ENCODE results near the gene DLL1. TPM values are rescaled to one million over a fixed set of nuclear protein-coding genes. Genes with fewer than 3 reads are reported as not detected.

DLL1 gene
- total RNA-seq, 1 donor: 0.86 TPM

DNA sequence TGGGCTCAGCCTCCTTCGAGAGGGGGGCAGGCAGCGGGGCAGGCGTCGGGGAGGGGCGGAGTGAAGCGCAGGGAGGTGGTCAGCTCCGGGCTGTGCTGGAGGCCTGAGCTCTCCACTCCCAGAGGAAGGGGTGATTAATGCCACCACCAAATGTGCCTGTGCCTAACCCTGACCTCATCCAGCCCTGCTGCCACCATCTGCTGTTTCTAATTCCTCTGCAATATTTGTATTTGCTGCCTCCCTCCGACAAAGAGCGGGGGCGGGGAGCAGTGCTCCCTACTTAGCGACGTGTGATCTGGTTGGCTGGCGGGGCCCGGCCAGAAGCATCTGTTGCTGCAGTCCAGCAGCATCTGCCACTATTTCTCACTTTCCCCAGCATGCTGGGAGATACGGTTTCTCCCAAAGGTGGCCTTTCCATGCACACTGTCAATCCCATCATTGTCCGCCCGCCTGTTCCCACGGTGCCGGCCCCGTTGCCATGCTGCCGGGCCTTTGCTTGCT, 47.0 kb downstream of the DLL1 start:
- H3K4me3 ChIP-seq (ENCODE audit: low read depth, low read length): no peak overlapping the region
- TF ChIP-seq, protein P1, sequence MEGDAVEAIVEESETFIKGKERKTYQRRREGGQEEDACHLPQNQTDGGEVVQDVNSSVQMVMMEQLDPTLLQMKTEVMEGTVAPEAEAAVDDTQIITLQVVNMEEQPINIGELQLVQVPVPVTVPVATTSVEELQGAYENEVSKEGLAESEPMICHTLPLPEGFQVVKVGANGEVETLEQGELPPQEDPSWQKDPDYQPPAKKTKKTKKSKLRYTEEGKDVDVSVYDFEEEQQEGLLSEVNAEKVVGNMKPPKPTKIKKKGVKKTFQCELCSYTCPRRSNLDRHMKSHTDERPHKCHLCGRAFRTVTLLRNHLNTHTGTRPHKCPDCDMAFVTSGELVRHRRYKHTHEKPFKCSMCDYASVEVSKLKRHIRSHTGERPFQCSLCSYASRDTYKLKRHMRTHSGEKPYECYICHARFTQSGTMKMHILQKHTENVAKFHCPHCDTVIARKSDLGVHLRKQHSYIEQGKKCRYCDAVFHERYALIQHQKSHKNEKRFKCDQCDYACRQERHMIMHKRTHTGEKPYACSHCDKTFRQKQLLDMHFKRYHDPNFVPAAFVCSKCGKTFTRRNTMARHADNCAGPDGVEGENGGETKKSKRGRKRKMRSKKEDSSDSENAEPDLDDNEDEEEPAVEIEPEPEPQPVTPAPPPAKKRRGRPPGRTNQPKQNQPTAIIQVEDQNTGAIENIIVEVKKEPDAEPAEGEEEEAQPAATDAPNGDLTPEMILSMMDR (IDR thresholded peaks at IDR 0.05; ENCODE audit: insufficient read depth, low read depth, low read length): no peak
- peak; percentile 16 for DNase-seq (ENCODE audit: low read depth)

DNA sequence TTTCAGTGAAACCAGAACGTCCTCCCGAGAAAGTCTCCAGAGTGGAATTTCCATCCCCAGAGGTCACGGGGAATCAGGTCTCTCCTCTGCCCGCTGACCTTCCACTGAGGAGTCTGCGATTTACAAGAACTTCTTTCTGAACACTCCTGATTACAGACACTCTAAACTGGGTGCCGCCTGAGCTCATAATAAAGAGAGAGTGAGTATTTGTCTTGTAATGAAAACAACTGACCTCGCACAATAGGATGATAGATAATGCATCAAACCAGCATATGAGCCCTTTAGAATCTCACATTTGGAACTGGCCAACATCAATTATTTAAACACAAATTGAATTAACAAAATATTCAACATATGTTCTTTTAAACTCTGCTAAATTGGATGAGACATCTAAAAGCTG, 47.5 kb downstream of the DLL1 start:
- no peak for DNase-seq (ENCODE audit: low read depth)
- H3K4me3 ChIP-seq (ENCODE audit: low read depth, low read length): no peak overlapping the region
- TF ChIP-seq, protein P1 (IDR thresholded peaks at IDR 0.05; ENCODE audit: insufficient read depth, low read depth, low read length): no peak

DNA sequence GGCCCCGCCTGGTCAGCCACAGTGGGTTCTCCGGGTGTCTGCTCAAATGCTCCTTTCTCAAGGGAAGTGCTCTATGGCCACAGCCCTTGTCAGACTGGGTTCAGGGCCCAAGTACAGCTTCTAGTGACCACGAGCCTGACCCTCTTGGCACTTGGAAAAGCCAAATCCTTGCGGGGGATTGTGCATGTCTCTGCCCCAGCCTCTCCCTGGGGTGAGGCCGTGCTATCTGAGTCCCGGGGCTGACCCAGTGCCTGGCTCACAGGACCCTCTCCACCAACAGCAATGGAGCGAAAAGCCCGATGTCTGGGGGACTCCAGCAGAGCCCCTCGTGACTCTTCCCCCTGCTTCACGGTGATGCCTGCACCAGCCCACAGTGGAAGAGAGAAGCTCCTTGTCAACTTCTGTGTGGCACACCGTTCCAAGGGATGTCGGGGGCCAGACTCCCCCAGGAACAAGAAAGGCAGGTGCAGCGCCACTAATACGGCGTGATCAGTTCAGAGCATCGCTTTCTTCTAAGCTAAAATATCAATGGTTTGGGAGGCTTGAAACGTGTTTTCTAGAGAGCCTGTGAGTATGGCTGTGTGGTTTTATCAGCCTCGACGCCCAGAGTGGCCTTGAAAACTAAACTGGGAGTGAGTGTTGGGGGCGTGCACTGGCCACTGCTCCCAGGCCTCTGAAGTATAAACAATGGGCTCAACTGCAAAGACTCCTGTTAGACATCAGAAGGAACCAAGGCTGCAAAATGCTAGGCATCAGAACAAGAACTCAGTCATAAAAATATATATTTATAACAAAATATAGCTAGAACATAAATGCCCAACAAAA, 51.9 kb downstream of the DLL1 start:
- no peak overlapping the region for H3K4me3 ChIP-seq (ENCODE audit: low read depth, low read length)
- TF ChIP-seq, protein P1 (IDR thresholded peaks at IDR 0.05; ENCODE audit: insufficient read depth, low read depth, low read length): no peak
- DNase-seq (ENCODE audit: low read depth): no peak

DNA sequence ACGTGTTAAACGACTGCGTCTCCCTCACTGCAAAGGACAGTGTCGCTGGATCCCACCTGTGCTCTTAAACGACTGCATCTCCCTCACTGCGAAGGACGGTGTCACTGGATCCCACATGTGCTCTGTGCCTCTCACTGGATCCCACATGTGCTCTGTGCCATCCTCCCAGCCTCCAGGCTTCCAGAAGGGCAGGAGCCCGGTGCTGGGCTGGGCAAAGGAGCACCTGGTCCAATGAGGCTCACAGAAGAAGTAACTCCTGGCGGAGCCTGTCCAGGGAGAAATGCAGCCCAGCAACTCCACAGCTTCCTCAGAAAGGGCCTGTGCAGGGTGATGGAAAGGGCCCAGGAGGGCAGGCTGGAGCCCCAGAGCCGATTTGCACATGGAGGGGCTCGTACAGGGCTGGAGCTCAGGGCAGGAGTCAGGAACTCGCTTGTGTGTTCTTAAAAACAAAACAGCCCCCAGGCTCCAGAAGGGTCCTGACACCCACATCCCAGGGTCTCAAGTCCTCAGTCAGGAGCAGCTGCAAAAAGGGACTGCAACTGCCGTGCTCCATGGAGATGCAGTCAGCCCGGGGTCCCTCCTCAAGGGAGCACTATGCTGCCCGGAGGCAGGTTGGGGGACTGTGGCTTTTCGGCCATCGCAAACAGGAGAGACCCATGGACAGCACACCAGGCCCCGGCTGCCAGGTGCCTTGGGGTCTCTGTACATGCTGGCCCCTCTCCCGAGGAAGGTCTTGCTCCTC, 52.7 kb downstream of the DLL1 start:
- H3K4me3 ChIP-seq (ENCODE audit: low read depth, low read length): no peak overlapping the region
- no peak for DNase-seq (ENCODE audit: low read depth)
- TF ChIP-seq, protein P1 (IDR thresholded peaks at IDR 0.05; ENCODE audit: insufficient read depth, low read depth, low read length): no peak

DNA sequence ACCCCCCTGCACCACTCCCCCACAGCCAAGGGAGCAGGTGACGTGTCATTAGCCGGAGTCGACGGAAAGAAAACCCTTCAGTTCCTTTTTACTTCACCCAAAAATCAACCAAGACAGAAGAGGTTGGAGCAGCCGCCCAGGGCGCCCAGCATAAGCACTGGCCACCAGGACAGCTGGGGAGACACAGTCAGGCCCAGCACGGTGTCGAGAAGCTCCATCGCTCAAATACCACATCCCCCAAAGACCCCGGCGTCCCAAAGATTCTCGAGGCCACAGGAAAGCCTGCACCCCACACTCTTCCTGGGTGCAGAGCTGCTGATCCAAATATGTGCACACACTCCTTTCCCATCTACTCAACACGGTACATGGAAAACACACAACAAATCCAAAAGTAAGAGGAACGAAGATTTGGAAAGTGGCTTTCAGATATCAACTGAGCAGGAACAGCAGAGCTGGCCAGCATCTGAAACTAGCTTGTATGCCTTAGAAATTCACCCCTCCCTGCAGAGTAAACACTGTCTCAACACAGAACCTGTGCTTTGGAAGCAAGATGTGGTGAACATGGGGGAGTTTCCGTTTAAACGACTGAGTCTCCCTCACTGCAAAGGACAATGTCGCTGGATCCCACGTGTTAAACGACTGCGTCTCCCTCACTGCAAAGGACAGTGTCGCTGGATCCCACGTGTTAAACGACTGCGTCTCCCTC, 54.6 kb downstream of the DLL1 start:
- TF ChIP-seq, protein P1 (IDR thresholded peaks at IDR 0.05; ENCODE audit: insufficient read depth, low read depth, low read length): no peak
- no peak for DNase-seq (ENCODE audit: low read depth)
- no peak overlapping the region for H3K4me3 ChIP-seq (ENCODE audit: low read depth, low read length)

DNA sequence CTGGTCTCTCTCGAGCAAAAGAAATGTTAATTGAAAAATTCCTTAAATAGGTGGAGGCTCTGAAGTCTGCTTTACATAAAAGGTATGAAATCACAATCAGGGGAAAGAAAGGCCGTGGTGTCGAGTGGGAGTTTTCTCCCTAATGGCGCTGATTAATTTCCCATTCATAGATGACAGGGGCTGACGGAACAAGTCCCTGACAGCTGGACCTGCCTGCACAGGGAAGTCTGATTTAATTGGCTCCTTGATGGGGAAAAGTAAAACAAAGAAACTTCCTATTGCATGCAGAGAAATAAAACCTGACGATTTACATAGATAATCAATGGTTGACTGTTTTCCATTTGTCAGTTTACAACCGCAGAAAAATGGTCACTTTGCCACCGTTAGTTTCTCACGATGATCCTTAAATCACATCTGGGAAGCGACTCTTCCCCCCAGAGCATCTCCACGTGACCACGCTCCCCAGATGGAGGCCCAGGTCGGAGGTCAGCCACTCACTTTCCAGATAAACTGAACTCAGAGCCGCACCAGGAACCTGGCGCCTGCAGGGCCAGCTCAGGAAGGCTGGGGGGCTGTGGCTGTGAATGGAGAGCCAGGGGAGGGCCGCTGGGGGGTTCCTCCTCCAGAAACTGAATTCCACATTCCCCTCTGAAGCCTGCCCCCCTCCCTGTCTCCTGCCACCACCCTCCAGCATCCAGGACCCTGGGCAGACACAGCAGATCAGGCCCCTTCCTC, 55.3 kb downstream of the DLL1 start:
- TF ChIP-seq, protein P1 (IDR thresholded peaks at IDR 0.05; ENCODE audit: insufficient read depth, low read depth, low read length): no peak
- no peak overlapping the region for H3K4me3 ChIP-seq (ENCODE audit: low read depth, low read length)
- DNase-seq (ENCODE audit: low read depth): no peak

Data from fibroblast of villous mesenchyme (primary cell).